IMR-90 (cell line): Measurements from ENCODE around the gene OR2T33. TPM values are rescaled to one million over a fixed set of nuclear protein-coding genes. Genes with fewer than 3 reads are reported as not detected.

Experiments
- ATAC-seq: fragments of 200-7000 bp; cut with Tn5 transposase; 2 replicates; pipeline ENCODE4 v1.9.1; 2020; ENCODE audit warnings: low read depth, mild to moderate bottlenecking, moderate library complexity
- BruUV-seq: library from RNA; stranded (reverse); fragments of 400-500 nt; replicated peaks from 2 replicates; lab custom pipeline; 2021; lab: Mats Ljungman, UMichigan
- CTCF ChIA-PET: fragments of 300-600 bp; formaldehyde crosslinking; extraction: SDS; loops from one replicate; lab custom pipeline; 2021; ENCODE audit warnings: antibody characterized with exemption; lab: Yijun Ruan, JAX
- POLR2A ChIA-PET: fragments of 300-600 bp; sonication (Branson Sonifier 250); formaldehyde crosslinking; loops from one replicate; lab custom pipeline; 2022; ENCODE audit warnings: antibody characterized with exemption; ENCODE audit not compliant: unreplicated experiment; lab: Charles Lee
- DNase-seq: peaks from one replicate; pipeline ENCODE4 v3.0.0; 2013
- H2AFZ ChIP-seq: replicated peaks from 2 replicates; pipeline ENCODE3; 2013; ENCODE audit warnings: low read length, mild to moderate bottlenecking; ENCODE audit not compliant: poor library complexity
- H2AK5ac ChIP-seq: 2 replicates; pipeline ENCODE4 v1.6.1; 2013; ENCODE audit warnings: low read depth, low read length, inconsistent platforms
- H2AK9ac ChIP-seq: replicated peaks from 2 replicates; pipeline ENCODE3; 2013; ENCODE audit warnings: mild to moderate bottlenecking, low read depth, low read length, moderate library complexity; ENCODE audit not compliant: poor library complexity
- H2BK120ac ChIP-seq: 2 replicates; pipeline ENCODE4 v1.6.1; 2013; ENCODE audit warnings: low read depth, low read length, inconsistent platforms
- H2BK15ac ChIP-seq: 3 replicates; pipeline ENCODE4 v1.6.1; 2013; ENCODE audit warnings: low read depth, low read length, inconsistent platforms
- H2BK20ac ChIP-seq: 2 replicates; pipeline ENCODE4 v1.6.1; 2013; ENCODE audit warnings: low read depth, mild to moderate bottlenecking, inconsistent platforms, low read length, moderate library complexity
- H2BK5ac ChIP-seq: 2 replicates; pipeline ENCODE4 v1.6.1; 2013; ENCODE audit warnings: mild to moderate bottlenecking, low read depth, low read length, inconsistent platforms; ENCODE audit not compliant: poor library complexity, severe bottlenecking
- H3K14ac ChIP-seq: replicated peaks from 2 replicates; pipeline ENCODE4 v1.6.1; 2013; ENCODE audit warnings: low read depth, low read length, inconsistent platforms
- H3K18ac ChIP-seq: 2 replicates; pipeline ENCODE4 v1.6.1; 2013; ENCODE audit warnings: low read depth, low read length, control low read depth
- H3K23ac ChIP-seq: 2 replicates; pipeline ENCODE4 v1.6.1; 2013; ENCODE audit warnings: low read depth, low read length, inconsistent platforms
- H3K27ac ChIP-seq: 2 replicates; pipeline ENCODE4 v1.5.1; 2013; ENCODE audit warnings: mild to moderate bottlenecking, control low read depth, low read length; ENCODE audit not compliant: insufficient read depth
- H3K27me3 ChIP-seq: 2 replicates; pipeline ENCODE4 v1.6.1; 2013; ENCODE audit warnings: low read length; ENCODE audit not compliant: control insufficient read depth, insufficient read depth
- H3K36me3 ChIP-seq: 2 replicates; pipeline ENCODE4 v1.6.1; 2013; ENCODE audit warnings: low read length, mixed read lengths; ENCODE audit not compliant: control insufficient read depth, insufficient read depth
- H3K4ac ChIP-seq: 2 replicates; pipeline ENCODE4 v1.6.1; 2013; ENCODE audit warnings: low read depth, low read length, inconsistent platforms
- H3K4me1 ChIP-seq: 2 replicates; pipeline ENCODE4 v1.6.1; 2013; ENCODE audit warnings: low read length, mixed read lengths; ENCODE audit not compliant: control insufficient read depth, insufficient read depth
- H3K4me2 ChIP-seq: 2 replicates; pipeline ENCODE4 v1.6.1; 2013; ENCODE audit warnings: low read depth, mild to moderate bottlenecking, control low read depth, low read length, moderate library complexity
- H3K4me3 ChIP-seq: 2 replicates; pipeline ENCODE4 v1.5.1; 2013; ENCODE audit warnings: low read depth, mild to moderate bottlenecking, control low read depth, low read length, moderate library complexity; ENCODE audit not compliant: insufficient read depth
- H3K56ac ChIP-seq: 2 replicates; pipeline ENCODE4 v1.6.1; 2013; ENCODE audit warnings: low read length, inconsistent platforms; ENCODE audit not compliant: insufficient read depth; ENCODE audit errors: extremely low read depth
- H3K79me1 ChIP-seq, 2 experiments: 2 replicates each; pipeline ENCODE4 v1.6.1; 2013; ENCODE audit warnings: low read length in 2 of 2, inconsistent platforms in 1 of 2, low read depth in 1 of 2
- H3K9ac ChIP-seq: 2 replicates; pipeline ENCODE4 v1.6.1; 2013; ENCODE audit warnings: low read depth, low read length, control low read depth
- H3K9me1 ChIP-seq: 2 replicates; pipeline ENCODE4 v1.6.1; 2013; ENCODE audit warnings: low read length, inconsistent platforms; ENCODE audit not compliant: insufficient read depth
- H3K9me3 ChIP-seq: 2 replicates; pipeline ENCODE4 v1.6.1; 2013; ENCODE audit warnings: low read length; ENCODE audit not compliant: control insufficient read depth, insufficient read depth
- H4K20me1 ChIP-seq: 2 replicates; pipeline ENCODE4 v1.6.1; 2013; ENCODE audit warnings: low read length, inconsistent platforms; ENCODE audit not compliant: insufficient read depth
- H4K5ac ChIP-seq: 2 replicates; pipeline ENCODE4 v1.6.1; 2013; ENCODE audit warnings: mild to moderate bottlenecking, low read depth, low read length, control low read depth
- H4K8ac ChIP-seq, 2 experiments: 2 replicates each; pipeline ENCODE4 v1.6.1; 2013; ENCODE audit warnings: low read depth in 2 of 2, low read length in 2 of 2, control low read depth in 1 of 2, inconsistent platforms in 1 of 2
- H4K91ac ChIP-seq: 2 replicates; pipeline ENCODE4 v1.6.1; 2013; ENCODE audit warnings: low read depth, low read length, inconsistent platforms; ENCODE audit not compliant: insufficient read depth
- BHLHE40 ChIP-seq: fragments of 150-350 bp; IDR thresholded peaks from 2 replicates; pipeline ENCODE4 v1.6.1; 2016; ENCODE audit warnings: mild to moderate bottlenecking, low read depth, low read length
- CEBPB ChIP-seq: IDR thresholded peaks from 2 replicates; pipeline ENCODE4 v1.6.1; 2012; ENCODE audit warnings: low read depth, low read length, improper control_type of control experiment
- CHD1 ChIP-seq: IDR thresholded peaks from 2 replicates; pipeline ENCODE4 v1.6.1; 2012; ENCODE audit warnings: low read depth, low read length, improper control_type of control experiment
- CTCF ChIP-seq: conservative IDR thresholded peaks from 2 replicates; pipeline ENCODE4 v1.5.1; 2012; ENCODE audit warnings: mild to moderate bottlenecking, low read depth, low read length, improper control_type of control experiment
- FOS ChIP-seq: fragments of 150-350 bp; IDR thresholded peaks from 2 replicates; pipeline ENCODE4 v1.6.1; 2016; ENCODE audit warnings: low read depth, low read length
- MAFK ChIP-seq: IDR thresholded peaks from 2 replicates; pipeline ENCODE4 v1.6.1; 2012; ENCODE audit warnings: low read depth, low read length, improper control_type of control experiment
- MAZ ChIP-seq: IDR thresholded peaks from 2 replicates; pipeline ENCODE4 v1.6.1; 2012; ENCODE audit warnings: low read depth, mild to moderate bottlenecking, low read length, improper control_type of control experiment, moderate library complexity, borderline replicate concordance
- MXI1 ChIP-seq: IDR thresholded peaks from 2 replicates; pipeline ENCODE4 v1.6.1; 2012; ENCODE audit warnings: low read depth, mild to moderate bottlenecking, low read length, moderate library complexity, borderline replicate concordance
- NFE2L2 ChIP-seq: fragments of 150-350 bp; IDR thresholded peaks from 2 replicates; pipeline ENCODE4 v1.6.1; 2016; ENCODE audit warnings: low read depth, mild to moderate bottlenecking, low read length
- POLR2A ChIP-seq: IDR thresholded peaks from 2 replicates; pipeline ENCODE4 v1.6.1; 2012; ENCODE audit warnings: mild to moderate bottlenecking, low read depth, low read length
- RAD21 ChIP-seq: IDR thresholded peaks from 2 replicates; pipeline ENCODE4 v1.6.1; 2012; ENCODE audit warnings: low read length, improper control_type of control experiment
- RCOR1 ChIP-seq: IDR thresholded peaks from 2 replicates; pipeline ENCODE4 v1.6.1; 2012; ENCODE audit warnings: mild to moderate bottlenecking, low read length, improper control_type of control experiment; ENCODE audit not compliant: insufficient replicate concordance
- RFX5 ChIP-seq: IDR thresholded peaks from 2 replicates; pipeline ENCODE4 v1.8.0; 2012; ENCODE audit warnings: low read depth, mild to moderate bottlenecking, low read length, moderate library complexity
- SMC3 ChIP-seq: fragments of 150-350 bp; IDR thresholded peaks from 2 replicates; pipeline ENCODE4 v1.6.1; 2016; ENCODE audit warnings: low read depth, mild to moderate bottlenecking, antibody characterized with exemption, low read length, moderate library complexity
- WGBS, 2 experiments: methylation state at CpG; one replicate each; pipeline versions ENCODE4 v1.1.5 to v1.1.7; 2013; ENCODE audit warnings: missing lambda C conversion rate in 2 of 2; ENCODE audit not compliant: insufficient read length in 1 of 2; ENCODE audit errors: extremely low coverage in 2 of 2; 5-methylcytosine and 5-hydroxymethylcytosine counted together
- dilution Hi-C: fragments of 300-500 bp; cut with HindIII; formaldehyde crosslinking; loops from one replicate; pipeline ENCODE4 v1.14.3; 2018; ENCODE audit warnings: low sequenced_read_pairs; ENCODE audit not compliant: unreplicated experiment
- in situ Hi-C: fragments of 300-500 bp; cut with MboI; formaldehyde crosslinking; loops from 3 replicates; pipeline ENCODE4 v1.14.3; 2019; ENCODE audit warnings: low sequenced_read_pairs, inconsistent platforms, mixed read lengths
- intact Hi-C: fragments of 100-400 bp; cut with micrococcal nuclease; formaldehyde crosslinking; loops from 2 replicates; pipeline ENCODE4 v1.10.0; 2022
- polyA plus RNA-seq, 3 experiments: library from polyadenylated mRNA; depleted of rRNA; stranded (reverse); fragments of >200 nt; gene quantifications; 2 replicates each; pipeline ENCODE4 v1.2.3, GENCODE V29; 2012; ENCODE audit warnings: low replicate concordance in 1 of 3
- total RNA-seq: library from RNA; depleted of rRNA; stranded (reverse); fragments of >200 nt; gene quantifications from 2 replicates; pipeline ENCODE4 v1.2.3, GENCODE V29; 2012
- TF ChIP-seq, protein P1 (sequence below): fragments of 150-350 bp; IDR thresholded peaks from 2 replicates; pipeline ENCODE4 v1.6.1; 2016; ENCODE audit warnings: low read depth, mild to moderate bottlenecking, low read length, moderate library complexity, borderline replicate concordance
- TF ChIP-seq, protein P2 (sequence below): fragments of 150-350 bp; IDR thresholded peaks from 2 replicates; pipeline ENCODE4 v1.6.1; 2017; ENCODE audit warnings: mild to moderate bottlenecking, antibody characterized with exemption, low read length, low read depth

The OR2T33 gene
- total and polyA plus RNA-seq, 2 of the 4 experiments (the other 2 are of a cell fraction): not detected

- Histone ChIP-seq H2BK15ac (no peak overlapping the region), H3K79me1 (no peaks in the 10 kb centered on the region), H3K36me3 (no peaks in the 10 kb centered on the region), H2BK20ac (no peak overlapping the region), H2BK120ac (no peak overlapping the region), H4K8ac (no peak overlapping the region), H3K4ac (no peak overlapping the region), H2AK9ac (no peak overlapping the region), H4K91ac (no peak overlapping the region), H3K18ac (no peak overlapping the region), H3K14ac (no peak overlapping the region), H4K5ac (no peak overlapping the region), H3K56ac (no peak overlapping the region), H4K20me1 (no peaks in the 10 kb centered on the region), H3K4me3 (no peak overlapping the region), H2AK5ac (no peak overlapping the region), H3K23ac (no peak overlapping the region), H3K27me3 (no peaks in the 10 kb centered on the region), H3K4me2 (no peak overlapping the region), H2BK5ac (no peak overlapping the region), H3K27ac (no peak overlapping the region), H3K9ac (no peak overlapping the region), H3K4me1 (no peaks in the 10 kb centered on the region), H3K9me1 (no peaks in the 10 kb centered on the region), H2AFZ (no peak overlapping the region), H3K9me3 (no peaks in the 10 kb centered on the region)
- dilution Hi-C loops: no loop called here
- BruUV-seq: no TSS peak
- DNase-seq (no peak), ATAC-seq (no peak)
- CTCF ChIA-PET: no interaction called here
- no CpG with 5 or more reads among the region's 6 CpGs for WGBS, 2 experiments
- TF ChIP-seq RCOR1 (no peak), CEBPB (no peak), MAFK (no peak), RFX5 (no peak), MXI1 (no peak), BHLHE40 (no peak), NFE2L2 (no peak), FOS (no peak), SMC3 (no peak), CTCF (no peak), MAZ (no peak), POLR2A (no peak), CHD1 (no peak), RAD21 (no peak)
- TF ChIP-seq, protein P1, sequence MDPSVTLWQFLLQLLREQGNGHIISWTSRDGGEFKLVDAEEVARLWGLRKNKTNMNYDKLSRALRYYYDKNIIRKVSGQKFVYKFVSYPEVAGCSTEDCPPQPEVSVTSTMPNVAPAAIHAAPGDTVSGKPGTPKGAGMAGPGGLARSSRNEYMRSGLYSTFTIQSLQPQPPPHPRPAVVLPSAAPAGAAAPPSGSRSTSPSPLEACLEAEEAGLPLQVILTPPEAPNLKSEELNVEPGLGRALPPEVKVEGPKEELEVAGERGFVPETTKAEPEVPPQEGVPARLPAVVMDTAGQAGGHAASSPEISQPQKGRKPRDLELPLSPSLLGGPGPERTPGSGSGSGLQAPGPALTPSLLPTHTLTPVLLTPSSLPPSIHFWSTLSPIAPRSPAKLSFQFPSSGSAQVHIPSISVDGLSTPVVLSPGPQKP: no peak
- TF ChIP-seq, protein P2, sequence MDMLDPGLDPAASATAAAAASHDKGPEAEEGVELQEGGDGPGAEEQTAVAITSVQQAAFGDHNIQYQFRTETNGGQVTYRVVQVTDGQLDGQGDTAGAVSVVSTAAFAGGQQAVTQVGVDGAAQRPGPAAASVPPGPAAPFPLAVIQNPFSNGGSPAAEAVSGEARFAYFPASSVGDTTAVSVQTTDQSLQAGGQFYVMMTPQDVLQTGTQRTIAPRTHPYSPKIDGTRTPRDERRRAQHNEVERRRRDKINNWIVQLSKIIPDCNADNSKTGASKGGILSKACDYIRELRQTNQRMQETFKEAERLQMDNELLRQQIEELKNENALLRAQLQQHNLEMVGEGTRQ: no peak
- POLR2A ChIA-PET: no interaction called here
- intact Hi-C loops: no loop called here
- in situ Hi-C loops: no loop called here
Measured at GRCh38 chr1:248288391-248288790, 10.6 kb upstream of the OR2T33 start.
